GM20000 (cell line): ENCODE results near the gene MYL12B.

Experiments used
- DNase-seq: peaks from one replicate; pipeline ENCODE4 v3.0.0; 2012; ENCODE audit warnings: low spot score
- CTCF ChIP-seq: IDR thresholded peaks from 2 replicates; pipeline ENCODE4 v1.5.1; 2012; ENCODE audit warnings: mild to moderate bottlenecking, control low read depth; ENCODE audit errors: extremely low read depth, missing control alignments

MYL12B gene

GRCh38 chr18:3261373-3262233 is at the start of gene MYL12B:
Gene MYL12B (plus strand): TSS chr18:3262133. CDS start chr18:3272899, 10,766 bp downstream.
- no peak for TF ChIP-seq CTCF
- peak; percentile 91 for DNase-seq

DNA sequence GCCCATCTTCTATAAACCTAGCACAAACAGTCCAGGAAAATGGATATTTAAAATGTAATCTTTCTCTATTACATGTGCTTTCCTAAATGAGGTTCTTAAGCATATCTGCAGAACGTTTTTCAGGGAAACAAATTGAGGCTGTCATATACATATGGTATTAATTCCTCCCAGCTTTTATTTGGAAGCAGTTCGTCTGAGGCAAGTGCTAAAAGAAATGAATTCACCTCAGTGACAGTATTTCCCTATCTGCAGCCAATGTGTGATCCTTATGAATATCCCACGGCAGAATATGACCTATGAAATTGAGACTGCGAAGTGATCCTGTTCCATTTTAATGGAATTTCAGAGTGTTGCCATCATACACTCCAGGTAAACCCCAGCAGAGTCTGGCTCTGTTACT is 49.3 kb upstream of the MYL12B start:
- no peak for TF ChIP-seq CTCF
- no peak for DNase-seq

GRCh38 chr18:3213300-3214059 is 48.5 kb upstream of the MYL12B start:
- no peak for TF ChIP-seq CTCF
- DNase-seq, result peak; percentile 55

GRCh38 chr18:3214855-3215637 is 46.9 kb upstream of the MYL12B start:
- TF ChIP-seq CTCF, result no peak
- no peak for DNase-seq

GRCh38 chr18:3216987-3217386 is 44.9 kb upstream of the MYL12B start:
- DNase-seq, result no peak
- TF ChIP-seq CTCF, result no peak

- no peak for TF ChIP-seq CTCF
- no peak for DNase-seq
These were observed 43.8 kb upstream of the MYL12B start for GRCh38 chr18:3217948-3218647.
